ENCODE measurements around the gene LIMCH1.
"Not testable (repeated sequence)": the region's sequence is repeated elsewhere in the genome, so short reads cannot be mapped to it uniquely, and the experiment has no call there.

The LIMCH1 gene

GRCh38 chr4:41538017-41538733, at the start of gene LIMCH1:
Gene LIMCH1 (plus strand): TSS chr4:41538157. CDS start chr4:41605996, 67,839 bp downstream.
- DNase-seq: no peak

- DNase-seq: not testable (repeated sequence)
These were observed 46.8 kb upstream of the LIMCH1 start for GRCh38 chr4:41491081-41491576.

- no peak for DNase-seq
These were observed 41.0 kb upstream of the LIMCH1 start for GRCh38 chr4:41496977-41497376.

GRCh38 chr4:41498177-41498576, 39.8 kb upstream of the LIMCH1 start:
- no peak for DNase-seq

GRCh38 chr4:41504167-41504818, 33.7 kb upstream of the LIMCH1 start:
- DNase-seq: no peak

GRCh38 chr4:41505161-41505661, 32.7 kb upstream of the LIMCH1 start:
- DNase-seq: no peak

- no peak for DNase-seq
These were observed 31.8 kb upstream of the LIMCH1 start for GRCh38 chr4:41506130-41506529.

GRCh38 chr4:41507291-41507947, 30.5 kb upstream of the LIMCH1 start:
- DNase-seq: no peak

- DNase-seq: no peak
These were observed 28.5 kb upstream of the LIMCH1 start for GRCh38 chr4:41509451-41509866.

- no peak for DNase-seq
These were observed 27.8 kb upstream of the LIMCH1 start for GRCh38 chr4:41510179-41510578.

- DNase-seq: no peak
These were observed 25.8 kb upstream of the LIMCH1 start for GRCh38 chr4:41512136-41512535.

GRCh38 chr4:41512596-41512995, 25.4 kb upstream of the LIMCH1 start:
- no peak for DNase-seq

- no peak for DNase-seq
These were observed 23.8 kb upstream of the LIMCH1 start for GRCh38 chr4:41514169-41514568.

GRCh38 chr4:41514766-41515481, 23.0 kb upstream of the LIMCH1 start:
- no peak for DNase-seq

GRCh38 chr4:41517121-41517520, 20.8 kb upstream of the LIMCH1 start:
- DNase-seq: no peak

- no peak for DNase-seq
These were observed 20.2 kb upstream of the LIMCH1 start for GRCh38 chr4:41517747-41518146.

- DNase-seq: no peak
These were observed 13.5 kb upstream of the LIMCH1 start for GRCh38 chr4:41524425-41524824.

GRCh38 chr4:41525129-41525528, 12.8 kb upstream of the LIMCH1 start:
- no peak for DNase-seq

GRCh38 chr4:41526628-41527027, 11.3 kb upstream of the LIMCH1 start:
- DNase-seq: no peak

GRCh38 chr4:41528512-41529205, 9.3 kb upstream of the LIMCH1 start:
- DNase-seq: no peak

- DNase-seq: no peak
These were observed 7.2 kb upstream of the LIMCH1 start for GRCh38 chr4:41530741-41531140.

GRCh38 chr4:41532336-41532735, 5.6 kb upstream of the LIMCH1 start:
- DNase-seq: no peak
